MG63 (cell line): ENCODE data around the gene TROAP. TPM values are rescaled to one million over a fixed set of nuclear protein-coding genes. Genes with fewer than 3 reads are reported as not detected.
"Not testable (repeated sequence)": the region's sequence is repeated elsewhere in the genome, so short reads cannot be mapped to it uniquely, and the experiment has no call there.

ENCODE experiments used
- DNase-seq: peaks from one replicate; pipeline ENCODE4 v3.0.0-alpha.2; 2020
- H3K27me3 ChIP-seq: fragments of 250-450 bp; sonication (Bioruptor Pico); 2 replicates; pipeline ENCODE4 v1.5.1; 2020; ENCODE audit warnings: mild to moderate bottlenecking, moderate library complexity
- H3K36me3 ChIP-seq: fragments of 250-450 bp; sonication (Bioruptor Pico); 2 replicates; pipeline ENCODE4 v1.5.1; 2020; ENCODE audit warnings: mild to moderate bottlenecking, moderate library complexity
- H3K4me3 ChIP-seq: fragments of 250-450 bp; sonication (Bioruptor Pico); 2 replicates; pipeline ENCODE4 v1.5.1; 2020; ENCODE audit warnings: mild to moderate bottlenecking, moderate library complexity
- H3K9me3 ChIP-seq: fragments of 250-450 bp; sonication (Bioruptor Pico); 2 replicates; pipeline ENCODE4 v1.5.1; 2020; ENCODE audit warnings: mild to moderate bottlenecking, moderate library complexity
- total RNA-seq: library from RNA; depleted of rRNA; stranded (reverse); fragments of >200 nt; shearing (Covaris generic); gene quantifications from 2 replicates; pipeline ENCODE4 v1.2.3, GENCODE V29; 2014; ENCODE audit warnings: low replicate concordance; rRNA removed

Gene TROAP, protein sequence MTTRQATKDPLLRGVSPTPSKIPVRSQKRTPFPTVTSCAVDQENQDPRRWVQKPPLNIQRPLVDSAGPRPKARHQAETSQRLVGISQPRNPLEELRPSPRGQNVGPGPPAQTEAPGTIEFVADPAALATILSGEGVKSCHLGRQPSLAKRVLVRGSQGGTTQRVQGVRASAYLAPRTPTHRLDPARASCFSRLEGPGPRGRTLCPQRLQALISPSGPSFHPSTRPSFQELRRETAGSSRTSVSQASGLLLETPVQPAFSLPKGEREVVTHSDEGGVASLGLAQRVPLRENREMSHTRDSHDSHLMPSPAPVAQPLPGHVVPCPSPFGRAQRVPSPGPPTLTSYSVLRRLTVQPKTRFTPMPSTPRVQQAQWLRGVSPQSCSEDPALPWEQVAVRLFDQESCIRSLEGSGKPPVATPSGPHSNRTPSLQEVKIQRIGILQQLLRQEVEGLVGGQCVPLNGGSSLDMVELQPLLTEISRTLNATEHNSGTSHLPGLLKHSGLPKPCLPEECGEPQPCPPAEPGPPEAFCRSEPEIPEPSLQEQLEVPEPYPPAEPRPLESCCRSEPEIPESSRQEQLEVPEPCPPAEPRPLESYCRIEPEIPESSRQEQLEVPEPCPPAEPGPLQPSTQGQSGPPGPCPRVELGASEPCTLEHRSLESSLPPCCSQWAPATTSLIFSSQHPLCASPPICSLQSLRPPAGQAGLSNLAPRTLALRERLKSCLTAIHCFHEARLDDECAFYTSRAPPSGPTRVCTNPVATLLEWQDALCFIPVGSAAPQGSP
- total RNA-seq: 24.3 and 37.3 TPM in 2 replicates

DNA sequence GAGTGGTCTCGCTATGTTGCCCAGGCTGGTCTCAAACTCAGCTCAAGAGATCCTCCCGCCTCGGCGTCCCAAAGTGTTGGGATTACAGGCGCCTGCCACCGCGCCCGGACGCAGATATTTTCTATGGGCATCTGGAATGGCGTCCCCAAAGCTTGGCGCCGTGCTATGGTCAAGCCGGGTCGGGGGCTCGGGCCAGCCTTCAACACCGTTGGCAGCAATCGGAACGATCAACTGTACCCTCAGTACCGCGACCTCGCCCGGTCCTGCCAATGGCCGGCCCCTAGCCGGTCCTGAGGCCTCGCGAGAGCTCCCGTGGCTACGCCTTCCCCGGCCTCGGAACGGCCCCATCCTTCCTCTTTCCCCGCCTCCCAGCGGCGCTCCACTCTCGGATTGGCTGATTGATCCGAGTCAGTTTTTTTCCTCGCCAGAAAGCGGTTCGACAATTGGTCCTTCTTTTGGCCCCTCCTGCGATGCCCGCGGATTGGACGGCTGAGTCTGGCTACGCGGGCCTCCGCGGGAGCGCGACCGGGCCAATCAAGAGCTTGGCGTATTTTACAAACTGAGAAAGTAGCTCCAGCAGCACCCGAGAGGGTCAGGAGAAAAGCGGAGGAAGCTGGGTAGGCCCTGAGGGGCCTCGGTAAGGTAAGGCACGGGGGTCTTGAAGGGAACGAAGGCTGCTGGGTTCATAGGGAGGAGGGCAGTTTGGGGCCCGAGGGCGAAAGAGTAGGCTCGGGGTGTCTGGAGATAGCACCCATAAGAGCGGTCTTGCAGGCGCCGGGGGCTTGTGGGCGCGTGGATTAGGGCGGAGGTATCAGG, at the start of gene TROAP:
Gene TROAP (plus strand): TSS at position 548 of the 816 bp plus-strand sequence. CDS start 354 bp downstream, outside the sequence.
- H3K4me3 ChIP-seq: peak within 1 kb of the TSS; percentile 61
- peak; percentile 97 for DNase-seq
- peaks cover 31% of the 10 kb centered on the region for H3K36me3 ChIP-seq
- H3K27me3 ChIP-seq: no peaks in the 10 kb centered on the region
- no peaks in the 10 kb centered on the region for H3K9me3 ChIP-seq

DNA sequence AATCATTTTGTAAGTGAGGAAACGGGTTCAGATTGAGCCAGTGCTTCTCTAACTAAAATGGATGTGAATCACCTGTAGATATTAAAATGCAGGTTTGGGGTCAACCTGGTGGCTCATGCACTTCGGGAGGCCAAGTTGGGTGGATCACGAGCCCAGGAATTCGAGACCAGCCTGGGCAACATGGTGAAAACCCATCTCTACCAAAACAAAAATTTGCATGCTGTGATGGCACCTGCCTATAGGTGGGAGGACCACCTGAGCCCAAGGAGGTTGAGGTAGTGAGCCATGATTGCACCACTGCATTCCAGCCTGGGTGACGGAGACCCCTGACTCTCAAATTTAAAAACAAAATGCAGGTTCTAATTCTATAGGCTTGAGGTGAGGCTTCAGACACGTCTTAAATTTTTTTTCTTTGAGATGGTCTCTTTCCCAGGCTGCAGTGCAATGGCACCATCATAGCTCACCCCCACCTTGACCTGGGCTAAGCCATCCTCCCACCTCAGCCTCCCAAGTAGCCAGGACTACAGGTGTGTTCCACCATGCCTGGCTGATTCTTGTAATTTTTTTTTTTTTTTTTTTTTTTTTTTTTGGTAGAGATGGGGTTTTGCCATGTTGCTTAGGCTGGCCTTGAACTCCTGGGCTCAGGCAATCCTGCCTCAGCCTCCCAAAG, 49.2 kb upstream of the TROAP start:
- Histone ChIP-seq H3K9me3 (no peaks in the 10 kb centered on the region), H3K27me3 (no peaks in the 10 kb centered on the region), H3K36me3 (peaks cover 53% of the 10 kb centered on the region), H3K4me3 (no peak overlapping the region)
- no peak for DNase-seq

DNA sequence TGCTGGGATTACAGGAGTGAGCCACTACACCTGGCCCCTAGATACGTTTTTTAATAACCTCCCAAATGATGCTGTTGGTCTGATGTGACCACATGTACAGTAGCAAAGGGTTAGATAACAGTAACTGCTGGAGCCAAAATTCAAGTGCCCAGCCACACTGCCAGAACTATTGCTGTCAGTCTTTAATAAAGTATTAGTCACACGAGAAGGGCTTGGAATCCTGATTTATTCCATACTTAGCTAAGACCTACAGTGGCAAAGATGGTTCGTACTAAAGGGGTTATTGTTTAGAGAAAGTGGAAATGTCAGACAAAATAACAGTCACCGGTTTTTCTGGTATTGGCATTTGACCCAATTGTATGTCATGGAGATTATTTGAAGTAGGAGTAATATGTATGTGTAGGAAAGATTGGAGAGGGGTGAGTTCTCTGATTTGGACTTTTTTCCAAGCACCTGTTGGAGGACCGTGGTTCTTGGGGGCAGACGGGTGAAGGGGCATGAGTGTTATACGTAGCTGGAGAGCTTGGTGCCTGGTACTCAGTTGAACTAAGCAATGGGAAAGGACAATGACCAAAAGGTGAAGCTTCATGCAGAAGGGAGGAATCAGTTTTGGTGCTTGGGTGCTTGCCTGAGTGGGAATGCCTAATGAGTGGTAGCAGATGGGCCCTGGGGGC, 48.5 kb upstream of the TROAP start:
- H3K9me3 ChIP-seq: no peaks in the 10 kb centered on the region
- peaks cover 46% of the 10 kb centered on the region for H3K36me3 ChIP-seq
- no peak overlapping the region for H3K4me3 ChIP-seq
- H3K27me3 ChIP-seq: no peaks in the 10 kb centered on the region
- peak; percentile 44 for DNase-seq

DNA sequence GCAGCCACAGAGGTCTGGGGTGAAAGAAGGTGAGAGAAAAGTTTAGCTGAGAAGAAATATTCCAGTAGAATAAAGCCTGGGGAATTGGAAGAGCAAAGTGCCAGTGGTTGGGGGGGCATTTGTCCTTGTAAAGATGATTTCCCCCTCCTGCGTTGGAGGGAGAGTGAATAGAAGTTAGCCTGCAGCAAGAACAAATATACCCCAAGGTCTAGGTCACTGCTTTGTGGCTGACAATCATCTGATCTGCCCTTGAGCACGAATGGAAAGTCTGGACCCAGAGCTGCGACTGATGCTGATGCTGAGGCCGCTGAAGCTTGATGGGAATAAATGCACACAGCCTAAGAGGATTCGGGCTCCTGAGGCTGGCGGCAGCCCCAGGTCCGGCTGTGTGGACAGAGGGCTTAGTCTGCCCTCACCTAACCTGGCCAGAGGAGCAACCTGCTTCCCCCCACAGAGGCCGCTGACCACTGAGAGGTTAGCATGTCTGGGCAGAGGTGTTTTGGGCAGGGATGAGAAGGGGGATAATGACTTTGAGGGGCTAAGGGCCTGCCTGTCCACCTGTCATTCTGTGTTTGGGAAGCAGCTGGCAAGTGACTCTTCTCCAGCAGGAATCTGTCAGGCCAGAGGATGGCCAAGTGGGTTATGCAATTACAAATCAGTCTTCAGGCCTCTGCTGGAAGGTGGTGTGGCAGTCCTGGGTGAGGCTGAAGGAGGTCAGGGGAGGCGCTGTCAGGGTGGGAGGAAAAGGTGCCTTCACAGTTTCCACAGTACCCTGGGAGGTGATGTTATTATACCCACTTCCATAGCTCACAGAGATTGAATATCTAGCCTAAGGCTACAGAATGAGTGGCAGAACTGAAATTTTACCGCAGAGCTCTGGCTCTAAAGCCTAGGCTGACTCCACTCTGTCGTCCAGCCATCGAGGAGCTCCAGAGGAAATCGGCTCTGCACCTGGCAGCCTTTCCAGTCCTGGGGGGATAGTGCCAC, 46.5 kb upstream of the TROAP start:
- no peak for DNase-seq
- Histone ChIP-seq H3K36me3 (peaks cover 26% of the 10 kb centered on the region), H3K9me3 (no peaks in the 10 kb centered on the region), H3K4me3 (no peak overlapping the region), H3K27me3 (no peaks in the 10 kb centered on the region)

DNA sequence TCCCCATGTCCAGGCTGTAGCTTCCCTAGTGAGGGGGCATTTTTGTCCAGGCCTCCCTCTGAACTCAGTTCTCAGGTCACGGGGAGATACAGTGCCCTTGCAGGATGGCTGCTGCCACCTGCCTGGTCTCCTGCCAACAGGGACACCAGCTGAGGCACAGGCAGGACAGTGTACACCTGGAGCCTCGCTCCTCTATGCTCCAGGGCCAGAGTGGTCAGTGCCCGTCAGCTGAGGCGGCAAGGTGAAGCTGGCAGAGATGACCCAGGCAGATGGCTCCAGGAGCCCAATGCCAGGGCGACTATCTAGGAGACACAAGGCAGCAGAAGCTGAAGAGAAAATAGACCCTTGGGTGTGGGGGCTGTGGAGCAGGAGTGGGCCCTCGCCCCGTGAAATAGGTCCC, 45.6 kb upstream of the TROAP start:
- H3K36me3 ChIP-seq: peaks cover 20% of the 10 kb centered on the region
- DNase-seq: no peak
- no peaks in the 10 kb centered on the region for H3K9me3 ChIP-seq
- H3K27me3 ChIP-seq: no peaks in the 10 kb centered on the region
- H3K4me3 ChIP-seq: no peak overlapping the region

DNA sequence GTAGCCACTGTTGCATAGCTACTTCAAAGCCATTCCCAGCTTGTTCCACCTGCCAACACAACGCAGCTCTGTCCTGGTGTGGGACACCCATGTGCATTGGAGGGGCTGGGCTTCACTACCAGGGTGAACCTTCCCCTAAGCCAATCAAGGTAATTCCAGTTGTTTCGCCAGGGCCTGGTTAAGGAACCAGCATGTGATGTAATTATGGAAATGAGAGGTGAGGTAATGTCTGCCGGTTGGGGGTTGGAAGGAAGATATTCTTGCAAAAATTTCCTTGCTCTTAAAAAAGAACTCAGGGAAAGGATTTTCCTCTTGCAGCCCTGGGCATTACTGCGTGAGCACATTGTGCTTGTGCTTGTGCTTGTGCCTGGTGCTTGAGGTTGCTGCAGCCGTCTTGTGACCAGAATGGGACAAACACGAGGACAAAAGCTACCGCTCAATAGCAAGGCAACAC, 43.3 kb upstream of the TROAP start:
- Histone ChIP-seq H3K4me3 (no peak overlapping the region), H3K36me3 (no peaks in the 10 kb centered on the region), H3K9me3 (no peaks in the 10 kb centered on the region), H3K27me3 (no peaks in the 10 kb centered on the region)
- no peak for DNase-seq

DNA sequence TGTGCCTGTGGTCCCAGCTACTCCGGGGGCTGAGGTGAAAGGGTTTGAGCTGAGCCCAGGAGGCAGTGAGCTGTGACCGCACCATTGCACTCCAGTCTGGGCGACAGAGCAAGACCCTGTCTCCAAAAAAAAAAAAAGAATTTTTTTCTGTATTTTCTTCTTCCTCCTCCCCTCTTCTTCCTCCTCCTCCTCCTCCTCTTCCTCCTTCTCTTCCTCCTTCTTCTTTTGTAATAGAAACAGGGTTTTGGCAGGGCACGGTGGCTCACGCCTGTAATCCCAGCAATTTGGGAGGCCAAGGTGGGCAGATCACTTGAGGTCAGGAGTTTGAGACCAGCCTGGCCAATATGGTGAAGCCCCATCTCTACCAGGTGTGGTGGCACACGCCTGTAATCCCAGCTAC, 42.5 kb upstream of the TROAP start:
- H3K9me3 ChIP-seq, DNase-seq, H3K4me3 ChIP-seq, H3K36me3 ChIP-seq, H3K27me3 ChIP-seq: not testable (repeated sequence)

DNA sequence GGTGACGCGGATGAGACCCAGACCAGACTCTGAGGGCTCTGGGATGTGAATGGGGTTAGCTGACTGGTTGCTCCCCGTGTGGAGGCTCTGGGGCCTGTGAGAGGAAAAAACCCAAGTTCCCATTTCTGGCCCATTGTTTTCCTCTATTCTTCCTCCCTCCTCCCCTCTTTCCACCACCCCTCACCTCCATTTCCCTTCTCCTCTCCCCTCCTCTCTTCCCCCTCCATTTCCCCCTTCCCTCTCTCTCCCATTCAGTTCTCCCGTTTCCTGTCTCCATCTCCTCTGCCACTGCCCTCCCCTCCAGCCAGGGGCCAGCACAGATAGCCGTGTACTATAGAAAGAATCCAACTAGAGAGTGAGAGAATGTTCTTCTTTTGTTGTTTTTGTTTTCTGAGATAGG, 40.8 kb upstream of the TROAP start:
- no peak for DNase-seq
- Histone ChIP-seq H3K27me3 (no peaks in the 10 kb centered on the region), H3K36me3 (no peaks in the 10 kb centered on the region), H3K9me3 (no peaks in the 10 kb centered on the region), H3K4me3 (no peak overlapping the region)

DNA sequence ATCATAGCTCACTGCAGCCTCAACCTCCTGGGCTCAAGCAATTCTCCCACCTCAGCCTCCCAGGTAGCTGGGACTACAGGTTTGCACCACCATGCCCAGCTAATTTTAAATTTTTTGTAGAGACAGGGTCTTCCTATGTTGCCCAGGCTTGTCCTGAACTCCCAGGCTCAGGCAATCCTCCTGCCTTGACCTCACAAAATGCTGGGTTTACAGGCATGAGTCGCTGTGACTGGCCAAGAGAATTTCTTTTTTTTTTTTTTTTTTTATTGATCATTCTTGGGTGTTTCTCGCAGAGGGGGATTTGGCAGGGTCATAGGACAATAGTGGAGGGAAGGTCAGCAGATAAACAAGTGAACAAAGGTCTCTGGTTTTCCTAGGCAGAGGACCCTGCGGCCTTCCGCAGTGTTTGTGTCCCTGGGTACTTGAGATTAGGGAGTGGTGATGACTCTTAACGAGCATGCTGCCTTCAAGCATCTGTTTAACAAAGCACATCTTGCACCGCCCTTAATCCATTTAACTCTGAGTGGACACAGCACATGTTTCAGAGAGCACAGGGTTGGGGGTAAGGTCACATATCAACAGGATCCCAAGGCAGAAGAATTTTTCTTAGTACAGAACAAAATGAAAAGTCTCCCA, 40.2 kb upstream of the TROAP start:
- DNase-seq, H3K27me3 ChIP-seq, H3K36me3 ChIP-seq, H3K4me3 ChIP-seq, H3K9me3 ChIP-seq: not testable (repeated sequence)

DNA sequence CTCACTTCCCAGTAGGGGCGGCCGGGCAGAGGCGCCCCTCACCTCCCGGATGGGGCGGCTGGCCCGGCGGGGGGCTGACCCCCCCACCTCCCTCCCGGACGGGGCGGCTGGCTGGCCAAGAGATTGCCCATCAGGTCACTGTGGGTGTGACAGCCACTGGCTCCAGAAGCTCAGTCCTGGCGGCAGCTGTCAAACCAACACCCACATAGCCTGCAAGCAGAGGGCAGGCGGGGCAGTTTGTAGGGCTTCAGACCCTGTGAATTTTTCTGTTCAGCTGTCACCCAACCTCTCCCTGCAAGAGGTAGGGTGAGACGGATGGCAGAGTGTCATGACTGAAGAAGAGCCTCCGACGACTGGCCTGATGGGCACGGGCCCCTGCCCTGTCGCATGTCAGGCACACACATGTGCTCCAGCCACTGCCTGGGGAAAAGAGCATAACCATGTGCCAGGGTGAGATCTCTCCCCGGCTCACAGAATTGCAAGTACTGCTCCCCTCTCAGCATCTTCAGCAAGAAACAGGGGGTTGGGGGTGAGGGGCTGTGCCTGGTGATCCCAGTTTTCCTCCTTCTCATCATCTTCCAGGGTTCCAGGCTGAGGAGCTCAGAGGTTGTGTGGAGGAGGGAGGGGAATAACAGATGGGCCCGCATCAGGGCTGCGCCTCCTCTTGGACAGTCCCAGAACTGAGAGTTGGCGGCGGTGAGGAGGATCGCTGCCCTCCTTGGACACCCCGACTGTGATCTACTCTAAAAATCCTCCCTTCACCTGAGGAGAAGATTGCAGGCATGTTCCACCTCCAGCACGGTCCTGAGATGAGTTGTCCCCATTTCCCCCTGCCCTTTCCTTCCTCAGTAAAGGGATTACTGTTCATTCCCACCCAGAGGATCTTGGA, 39.3 kb upstream of the TROAP start:
- Histone ChIP-seq H3K4me3 (no peak overlapping the region), H3K9me3 (no peaks in the 10 kb centered on the region), H3K27me3 (no peaks in the 10 kb centered on the region), H3K36me3 (no peaks in the 10 kb centered on the region)
- DNase-seq: no peak

DNA sequence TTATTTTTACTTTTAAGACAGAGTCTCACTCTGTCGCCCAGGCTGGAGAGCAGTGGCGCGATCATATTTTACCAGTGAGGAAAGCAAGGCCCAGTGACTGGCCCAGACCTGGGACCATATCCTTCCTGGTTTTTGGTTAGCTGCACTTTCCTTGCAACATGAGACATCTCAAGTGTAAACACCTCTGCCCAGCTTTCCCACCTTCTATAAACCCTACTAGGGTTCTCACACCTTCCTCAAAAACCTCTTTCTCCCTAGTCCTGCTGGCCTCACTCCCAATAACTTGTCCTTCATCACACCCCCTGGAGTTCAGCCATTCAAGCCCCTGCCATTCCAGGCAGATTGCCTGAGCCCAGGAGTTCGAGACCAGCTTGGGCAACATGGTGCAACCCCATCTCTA, 38.4 kb upstream of the TROAP start:
- no peaks in the 10 kb centered on the region for H3K36me3 ChIP-seq
- no peak overlapping the region for H3K4me3 ChIP-seq
- H3K27me3 ChIP-seq: no peaks in the 10 kb centered on the region
- DNase-seq: no peak
- no peaks in the 10 kb centered on the region for H3K9me3 ChIP-seq

DNA sequence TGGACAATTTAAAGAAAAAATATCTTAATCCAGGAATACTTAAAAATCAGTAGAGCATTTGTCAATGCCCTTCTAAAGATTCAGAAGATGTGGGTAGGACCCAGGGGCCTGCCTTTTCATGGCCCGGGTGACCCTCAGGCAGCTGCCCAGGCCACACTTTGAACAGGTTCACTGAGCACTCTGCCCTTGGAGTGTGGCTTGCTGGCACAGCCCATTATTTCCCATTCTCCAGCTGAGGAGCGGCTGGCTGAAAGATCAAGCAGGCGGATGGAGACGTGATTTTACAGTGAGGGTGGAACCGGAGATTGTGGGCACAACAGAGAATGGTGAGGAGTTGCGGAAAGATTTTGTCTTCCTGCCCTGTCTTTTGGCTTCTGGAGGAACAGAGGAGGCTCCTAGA, 35.2 kb upstream of the TROAP start:
- Histone ChIP-seq H3K9me3 (no peaks in the 10 kb centered on the region), H3K36me3 (no peaks in the 10 kb centered on the region), H3K4me3 (no peak overlapping the region), H3K27me3 (no peaks in the 10 kb centered on the region)
- no peak for DNase-seq

DNA sequence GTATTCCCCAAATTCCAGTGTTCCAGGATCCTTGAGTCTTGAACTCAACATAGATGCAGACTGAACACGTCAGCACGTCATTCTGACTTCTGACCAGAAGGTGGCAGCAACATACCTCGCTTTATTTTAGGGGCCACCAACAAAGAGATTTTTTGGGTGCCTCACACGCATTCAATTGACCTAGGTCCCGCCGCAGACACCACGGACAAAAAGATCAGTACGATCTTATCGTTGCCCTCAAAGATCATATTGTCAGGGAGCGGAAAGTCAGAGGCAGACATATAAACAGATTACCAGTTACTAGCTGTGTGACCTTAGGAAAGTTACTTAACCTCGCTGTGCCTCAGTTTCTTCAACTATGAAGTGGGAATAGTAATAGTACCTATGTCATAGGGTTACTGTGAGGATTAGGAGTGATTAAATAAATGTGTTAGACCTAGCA, 34.6 kb upstream of the TROAP start:
- Histone ChIP-seq H3K27me3 (no peaks in the 10 kb centered on the region), H3K36me3 (no peaks in the 10 kb centered on the region), H3K9me3 (no peaks in the 10 kb centered on the region), H3K4me3 (no peak overlapping the region)
- DNase-seq: no peak
